Measurements from ENCODE around the gene KLHL12. TPM values are rescaled to one million over a fixed set of nuclear protein-coding genes. Genes with fewer than 3 reads are reported as not detected.

KLHL12 gene
- total and polyA plus RNA-seq, 4 experiments from 2014 or later, result 24.2 to 27.1 (median 25.8) TPM

DNA sequence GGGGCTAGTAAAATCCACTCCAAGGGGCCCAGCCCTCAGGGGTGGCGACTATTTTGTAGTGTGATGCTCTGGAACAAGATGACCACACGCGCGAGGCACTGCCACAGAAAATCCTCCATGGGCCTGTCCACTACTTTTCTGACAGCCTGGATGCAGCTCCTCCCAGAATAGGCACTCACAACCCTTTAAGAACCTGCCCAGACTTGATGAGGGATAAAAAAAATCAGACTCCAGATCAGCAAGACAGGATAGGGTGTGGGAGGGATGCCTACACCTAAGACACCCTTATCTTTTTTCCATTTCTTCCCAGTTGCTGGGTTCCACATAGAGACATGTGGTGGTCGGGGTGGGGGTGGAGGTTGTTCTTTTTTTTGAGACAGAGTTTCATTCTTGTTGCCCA, 82.8 kb downstream of the KLHL12 start:
- Mint-ChIP-seq H3K4me1 (no peaks in the 10 kb centered on the region), H3K27ac (no peak overlapping the region), H3K27me3 (peaks cover 0 to 1% of the 10 kb centered on the region in 2 donors), H3K9me3 (no peaks in the 10 kb centered on the region), H3K4me3 (no peak overlapping the region), H3K36me3 (no peaks in the 10 kb centered on the region)
- Histone ChIP-seq H3K4me1 (ENCODE audit: insufficient read depth, low read length) (no peaks in the 10 kb centered on the region), H3K4me3 (ENCODE audit: low read length in 2 of 2) (no peak overlapping the region), H3K27ac (ENCODE audit: low read depth, low read length) (no peak overlapping the region), H3K36me3 (ENCODE audit: insufficient read depth, low read length) (no peaks in the 10 kb centered on the region), H3K27me3 (ENCODE audit: insufficient read depth, low read length) (no peaks in the 10 kb centered on the region), H3K9me3 (ENCODE audit: control insufficient read depth in 1 of 2, low read length in 2 of 2) (no peaks in the 10 kb centered on the region)
- ChIA-PET POLR2A (ENCODE audit: partially characterized antibody) (no interaction called here), CTCF (ENCODE audit: partially characterized antibody) (no interaction called here)
- intact Hi-C loops (cut with micrococcal nuclease), result no loop called here
- no peak for DNase-seq

DNA sequence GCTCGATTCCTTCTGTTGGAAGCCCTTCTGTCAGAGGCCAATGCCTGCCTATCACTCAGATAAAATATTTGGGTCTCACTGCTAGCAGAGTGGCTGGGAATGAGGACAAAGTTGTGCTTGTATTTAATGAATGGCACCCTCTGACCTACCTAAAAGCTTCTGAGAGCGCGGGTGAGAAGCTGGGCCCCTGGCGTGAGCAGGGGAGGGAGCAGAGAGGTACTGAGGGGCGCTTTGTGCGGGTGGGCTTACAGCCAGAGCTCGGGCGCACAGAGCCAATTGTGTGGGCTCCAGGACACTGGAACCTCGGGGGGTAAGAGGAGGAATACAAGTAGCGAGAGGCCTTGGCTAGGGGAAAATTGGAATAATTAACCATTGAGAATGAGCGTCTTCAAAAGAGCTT, 84.0 kb downstream of the KLHL12 start:
- H3K27ac Mint-ChIP-seq, result no peak overlapping the region
- Histone ChIP-seq H3K4me1 (ENCODE audit: insufficient read depth, low read length) (no peaks in the 10 kb centered on the region), H3K27me3 (ENCODE audit: insufficient read depth, low read length) (no peaks in the 10 kb centered on the region), H3K36me3 (ENCODE audit: insufficient read depth, low read length) (no peaks in the 10 kb centered on the region), H3K27ac (ENCODE audit: low read depth, low read length) (no peak overlapping the region), H3K4me3 (ENCODE audit: low read length in 2 of 2) (no peak overlapping the region), H3K9me3 (ENCODE audit: control insufficient read depth in 1 of 2, low read length in 2 of 2) (no peaks in the 10 kb centered on the region)
- no peaks in the 10 kb centered on the region for H3K9me3 Mint-ChIP-seq
- H3K4me1 Mint-ChIP-seq, result peaks cover 0 to 2% (median under 1%) of the 10 kb centered on the region in 4 donors
- H3K36me3 Mint-ChIP-seq, result no peaks in the 10 kb centered on the region
- intact Hi-C loops (cut with micrococcal nuclease), result no loop called here
- peaks cover 0 to 1% of the 10 kb centered on the region in 2 donors for H3K27me3 Mint-ChIP-seq
- no peak for DNase-seq
- ChIA-PET CTCF (ENCODE audit: partially characterized antibody) (interaction anchor here (1.4 kb wide), 1 partner anchor 10 kb away, joined by 7 read pairs; no protein-coding TSS in a partner anchor), POLR2A (ENCODE audit: partially characterized antibody) (no interaction called here)
- no peak overlapping the region for H3K4me3 Mint-ChIP-seq

Other genes starting within 250 kb of the KLHL12 start
- gene SYT2, start 216.8 kb downstream of the KLHL12 start, total RNA-seq, result not detected
- under 1 TPM in 1 of 2 donors, not detected in 1; 0.03 TPM for gene SYT2, start 216.8 kb downstream of the KLHL12 start, polyA plus RNA-seq
- 10 to 100 TPM; 60.7 to 64.6 TPM for gene KDM5B, start 118.8 kb downstream of the KLHL12 start, total RNA-seq
- 10 to 100 TPM in 1 of 2 donors, 1 to 10 TPM in 1; 6.5 to 18.0 TPM for gene KDM5B, start 118.8 kb downstream of the KLHL12 start, polyA plus RNA-seq
- not detected for gene PCAT6, start 116.3 kb downstream of the KLHL12 start, total RNA-seq
- 1 to 10 TPM in 1 of 2 donors, not detected in 1; 1.0 TPM for gene PCAT6, start 116.3 kb downstream of the KLHL12 start, polyA plus RNA-seq
- gene RABIF, start 38.1 kb downstream of the KLHL12 start, total RNA-seq, result 10 to 100 TPM; 17.3 to 18.7 TPM
- gene RABIF, start 38.1 kb downstream of the KLHL12 start, polyA plus RNA-seq, result 10 to 100 TPM; 24.2 to 25.0 TPM
- gene ADIPOR1, start 31.1 kb upstream of the KLHL12 start, total RNA-seq, result 10 to 100 TPM; 52.6 to 58.3 TPM
- gene ADIPOR1, start 31.1 kb upstream of the KLHL12 start, polyA plus RNA-seq, result 100 to 1,000 TPM in 1 of 2 donors, 10 to 100 TPM in 1; 98.2 to 164 TPM
- 10 to 100 TPM; 48.6 to 51.8 TPM for gene CYB5R1, start 40.0 kb upstream of the KLHL12 start, total RNA-seq
- 10 to 100 TPM; 52.0 to 81.9 TPM for gene CYB5R1, start 40.0 kb upstream of the KLHL12 start, polyA plus RNA-seq
- gene TMEM183A, start 80.1 kb upstream of the KLHL12 start, total RNA-seq, result 10 to 100 TPM; 69.3 to 70.3 TPM
- 10 to 100 TPM; 53.9 to 71.2 TPM for gene TMEM183A, start 80.1 kb upstream of the KLHL12 start, polyA plus RNA-seq
- 1 to 10 TPM; 1.4 to 1.5 TPM for gene PPFIA4, start 99.3 kb upstream of the KLHL12 start, total RNA-seq
- gene PPFIA4, start 99.3 kb upstream of the KLHL12 start, polyA plus RNA-seq, result not detected
- not detected for gene MYOG, start 158.8 kb upstream of the KLHL12 start, total RNA-seq
- not detected for gene MYOG, start 158.8 kb upstream of the KLHL12 start, polyA plus RNA-seq
- not detected for gene ADORA1, start 200.5 kb upstream of the KLHL12 start, total RNA-seq
- gene ADORA1, start 200.5 kb upstream of the KLHL12 start, polyA plus RNA-seq, result under 1 TPM in 1 of 2 donors, not detected in 1; 0.10 TPM
- not detected for gene MYBPH, start 248.6 kb upstream of the KLHL12 start, total RNA-seq
- not detected for gene MYBPH, start 248.6 kb upstream of the KLHL12 start, polyA plus RNA-seq